ENCODE results near the gene PIK3R5.

- no peak for TF ChIP-seq CTCF (IDR thresholded peaks at IDR 0.05)
- no peak for TF ChIP-seq EZH2 (IDR thresholded peaks at IDR 0.05; ENCODE audit: borderline replicate concordance, insufficient read depth, low read depth, low read length, poor library complexity, severe bottlenecking)
Observed at GRCh38 chr17:8966926-8967325, 1.4 kb upstream of the PIK3R5 start.

Measured in B cell (primary cell).